ENCODE data around the gene GALNT13. TPM values are rescaled to one million over a fixed set of nuclear protein-coding genes. Genes with fewer than 3 reads are reported as not detected.

The GALNT13 gene
- total and polyA plus RNA-seq, 2 donors (not counting 1 experiment from before 2014, with no cell fraction given): 0.17 TPM; not detected in 1

GRCh38 chr2:154293864-154294263 is 422.1 kb downstream of the GALNT13 start:
- H2AFZ ChIP-seq (ENCODE audit: low read length): no peak overlapping the region
- no peaks in the 10 kb centered on the region for H3K9me3 ChIP-seq (ENCODE audit: control insufficient read depth, insufficient read depth, low read depth, low read length)
- H3K4me1 ChIP-seq (ENCODE audit: control insufficient read depth, extremely low read depth, insufficient read depth, low read length): no peaks in the 10 kb centered on the region
- no peaks in the 10 kb centered on the region for H3K36me3 ChIP-seq (ENCODE audit: control insufficient read depth, insufficient read depth, low read length)
- H4K20me1 ChIP-seq (ENCODE audit: control insufficient read depth, extremely low read depth, insufficient read depth, low read length): no peaks in the 10 kb centered on the region
- no peaks in the 10 kb centered on the region for H3K27me3 ChIP-seq (ENCODE audit: control insufficient read depth, insufficient read depth, low read length)
- no peak overlapping the region for H3K9ac ChIP-seq (ENCODE audit: insufficient read depth, low read length)
- H3K79me2 ChIP-seq (ENCODE audit: control insufficient read depth, insufficient read depth, low read length): no peaks in the 10 kb centered on the region
- H3K27ac ChIP-seq (ENCODE audit: insufficient read depth, low read length): no peak overlapping the region
- no peak overlapping the region for H3K4me3 ChIP-seq (replicated peaks in 1 of 4; ENCODE audit: control extremely low read depth in 1 of 4, insufficient read depth in 1 of 4, low read depth in 3 of 4, low read length in 4 of 4)
- no peak overlapping the region for H3K4me2 ChIP-seq (ENCODE audit: extremely low read depth, insufficient read depth, low read length)
- DNase-seq (ENCODE audit: low read depth in 2 of 2): no peak
- no peak for TF ChIP-seq EZH2 (IDR thresholded peaks at IDR 0.05; ENCODE audit: low read length, missing control alignments)
- TF ChIP-seq CTCF (conservative IDR thresholded peaks at IDR 0.05 in 1 of 2, IDR thresholded peaks at IDR 0.05 in 1 of 2; ENCODE audit: low read depth in 1 of 2, low read length in 2 of 2): no peak

GRCh38 chr2:154306266-154306970 is 434.7 kb downstream of the GALNT13 start:
- no peaks in the 10 kb centered on the region for H3K79me2 ChIP-seq (ENCODE audit: control insufficient read depth, insufficient read depth, low read length)
- DNase-seq (ENCODE audit: low read depth in 2 of 2): no peak
- no peaks in the 10 kb centered on the region for H3K9me3 ChIP-seq (ENCODE audit: control insufficient read depth, insufficient read depth, low read depth, low read length)
- H4K20me1 ChIP-seq (ENCODE audit: control insufficient read depth, extremely low read depth, insufficient read depth, low read length): no peaks in the 10 kb centered on the region
- no peaks in the 10 kb centered on the region for H3K4me1 ChIP-seq (ENCODE audit: control insufficient read depth, extremely low read depth, insufficient read depth, low read length)
- H3K4me3 ChIP-seq (replicated peaks in 1 of 4; ENCODE audit: control extremely low read depth in 1 of 4, insufficient read depth in 1 of 4, low read depth in 3 of 4, low read length in 4 of 4): no peak overlapping the region
- no peak for TF ChIP-seq CTCF (conservative IDR thresholded peaks at IDR 0.05 in 1 of 2, IDR thresholded peaks at IDR 0.05 in 1 of 2; ENCODE audit: low read depth in 1 of 2, low read length in 2 of 2)
- TF ChIP-seq EZH2 (IDR thresholded peaks at IDR 0.05; ENCODE audit: low read length, missing control alignments): no peak
- H3K36me3 ChIP-seq (ENCODE audit: control insufficient read depth, insufficient read depth, low read length): no peaks in the 10 kb centered on the region
- no peak overlapping the region for H2AFZ ChIP-seq (ENCODE audit: low read length)
- H3K27me3 ChIP-seq (ENCODE audit: control insufficient read depth, insufficient read depth, low read length): no peaks in the 10 kb centered on the region
- no peak overlapping the region for H3K27ac ChIP-seq (ENCODE audit: insufficient read depth, low read length)
- no peak overlapping the region for H3K9ac ChIP-seq (ENCODE audit: insufficient read depth, low read length)
- no peak overlapping the region for H3K4me2 ChIP-seq (ENCODE audit: extremely low read depth, insufficient read depth, low read length)

GRCh38 chr2:154307007-154307406 is 435.3 kb downstream of the GALNT13 start:
- Histone ChIP-seq H3K9ac (ENCODE audit: insufficient read depth, low read length) (no peak overlapping the region), H3K4me1 (ENCODE audit: control insufficient read depth, extremely low read depth, insufficient read depth, low read length) (no peaks in the 10 kb centered on the region), H3K79me2 (ENCODE audit: control insufficient read depth, insufficient read depth, low read length) (no peaks in the 10 kb centered on the region), H3K36me3 (ENCODE audit: control insufficient read depth, insufficient read depth, low read length) (no peaks in the 10 kb centered on the region), H3K27ac (ENCODE audit: insufficient read depth, low read length) (no peak overlapping the region), H2AFZ (ENCODE audit: low read length) (no peak overlapping the region), H4K20me1 (ENCODE audit: control insufficient read depth, extremely low read depth, insufficient read depth, low read length) (no peaks in the 10 kb centered on the region), H3K4me2 (ENCODE audit: extremely low read depth, insufficient read depth, low read length) (no peak overlapping the region), H3K9me3 (ENCODE audit: control insufficient read depth, insufficient read depth, low read depth, low read length) (no peaks in the 10 kb centered on the region), H3K4me3 (replicated peaks in 1 of 4; ENCODE audit: control extremely low read depth in 1 of 4, insufficient read depth in 1 of 4, low read depth in 3 of 4, low read length in 4 of 4) (no peak overlapping the region), H3K27me3 (ENCODE audit: control insufficient read depth, insufficient read depth, low read length) (no peaks in the 10 kb centered on the region)
- TF ChIP-seq EZH2 (IDR thresholded peaks at IDR 0.05; ENCODE audit: low read length, missing control alignments) (no peak), CTCF (conservative IDR thresholded peaks at IDR 0.05 in 1 of 2, IDR thresholded peaks at IDR 0.05 in 1 of 2; ENCODE audit: low read depth in 1 of 2, low read length in 2 of 2) (no peak)
- DNase-seq (ENCODE audit: low read depth in 2 of 2): no peak

Data from fibroblast of lung (primary cell).